GM18909 (cell line): ENCODE data around the gene CACNA2D2.
A peak's percentile ranks its signal among the peaks of the same experiment; 100 is the strongest.

Experiments used
- ATAC-seq: cut with Tn5 transposase; IDR thresholded peaks from one replicate; pipeline ENCODE4 v1.9.1; 2021; ENCODE audit warnings: mild to moderate bottlenecking; ENCODE audit not compliant: unreplicated experiment, poor library complexity

Gene CACNA2D2

DNA sequence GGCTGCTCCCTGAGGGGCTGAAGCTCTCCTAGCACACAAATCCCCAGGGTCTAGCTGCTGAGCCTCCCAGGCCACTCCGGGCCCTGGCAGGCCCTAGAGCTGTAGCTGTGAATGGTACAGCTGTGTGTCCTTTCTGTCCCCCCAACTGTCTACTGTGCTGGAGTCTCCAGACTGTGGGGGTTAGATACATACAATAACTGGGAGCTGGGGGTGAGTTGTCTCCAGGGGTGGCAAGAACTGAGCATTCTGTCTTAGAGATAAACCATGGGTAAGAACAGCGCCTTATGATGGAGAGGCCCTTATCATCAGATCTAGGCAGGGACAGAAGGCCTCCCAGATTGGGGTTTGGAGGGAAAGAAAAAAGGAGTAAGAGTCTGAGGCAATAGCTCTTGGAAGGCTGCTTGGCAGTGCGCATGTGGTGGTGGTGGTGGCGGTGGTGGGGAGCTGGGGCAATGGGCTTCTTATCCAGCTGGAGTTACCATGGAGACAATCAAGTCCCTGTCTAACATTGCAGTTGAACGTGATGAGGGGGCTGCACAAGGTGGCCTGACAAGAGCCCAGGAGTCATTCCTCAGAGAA, 149.2 kb downstream of the CACNA2D2 start:
- no peak for ATAC-seq

DNA sequence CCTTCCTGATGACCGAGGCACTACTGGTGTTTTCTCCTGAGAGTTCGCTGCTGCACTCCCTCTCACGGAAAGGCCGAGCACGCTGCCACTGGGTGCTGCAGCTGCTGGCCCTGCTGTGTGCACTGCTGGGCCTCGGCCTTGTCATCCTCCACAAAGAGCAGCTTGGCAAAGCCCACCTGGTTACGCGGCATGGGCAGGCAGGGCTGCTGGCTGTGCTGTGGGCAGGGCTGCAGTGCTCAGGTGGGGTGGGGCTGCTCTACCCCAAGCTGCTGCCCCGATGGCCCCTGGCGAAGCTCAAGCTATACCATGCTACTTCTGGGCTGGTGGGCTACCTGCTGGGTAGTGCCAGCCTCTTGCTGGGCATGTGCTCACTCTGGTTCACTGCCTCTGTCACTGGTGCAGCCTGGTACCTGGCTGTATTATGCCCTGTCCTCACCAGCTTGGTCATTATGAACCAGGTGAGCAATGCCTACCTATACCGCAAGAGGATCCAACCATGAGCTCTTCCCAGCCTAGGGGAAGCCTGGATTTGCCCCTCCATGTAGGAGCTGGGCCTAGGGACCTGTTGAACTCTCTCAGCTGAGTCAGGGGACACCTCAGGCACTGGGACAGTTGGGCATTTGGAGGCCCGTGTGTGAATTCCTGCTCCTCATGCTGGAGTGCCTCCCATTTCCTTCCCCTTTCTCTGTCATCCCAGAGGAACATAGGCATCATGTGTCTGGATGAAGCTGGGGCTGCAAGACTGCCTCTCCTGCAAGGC, 150.0 kb downstream of the CACNA2D2 start:
- no peak for ATAC-seq

DNA sequence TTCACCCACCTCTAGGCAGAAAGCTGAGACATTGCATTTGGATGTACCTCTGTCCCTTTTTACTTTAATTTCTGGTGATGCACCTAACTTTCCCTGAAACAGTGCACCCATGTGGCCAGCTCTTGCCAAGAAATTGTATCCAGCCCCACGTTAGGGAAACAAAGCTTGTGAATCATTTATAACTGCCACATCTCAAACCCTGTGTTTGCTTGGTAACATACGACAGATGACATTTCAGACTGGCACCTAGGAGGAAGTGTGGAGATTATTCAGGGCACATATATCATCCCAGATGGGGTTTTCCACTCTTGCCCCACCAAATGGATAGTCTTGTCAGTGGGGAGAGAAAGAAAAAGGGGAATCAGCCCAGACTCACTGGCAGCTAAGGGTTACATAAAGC, 150.7 kb downstream of the CACNA2D2 start:
- ATAC-seq = no peak

DNA sequence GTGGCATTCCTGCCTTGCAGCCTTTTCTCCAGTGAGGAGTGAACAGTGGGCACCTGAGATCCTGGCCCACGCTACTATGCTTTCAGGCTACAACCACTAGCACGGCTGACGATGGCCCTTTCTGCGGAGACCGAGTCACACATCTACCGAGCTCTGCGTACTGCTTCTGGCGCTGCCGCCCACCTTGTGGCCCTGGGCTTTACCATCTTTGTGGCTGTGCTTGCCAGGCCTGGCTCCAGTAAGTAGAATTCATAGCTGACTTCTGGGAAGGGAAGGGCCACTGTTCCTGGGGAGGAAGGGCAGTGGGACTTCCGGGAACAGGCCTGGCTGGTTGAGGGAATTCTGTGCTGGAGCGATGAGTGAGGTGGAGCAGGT, 152.1 kb downstream of the CACNA2D2 start:
- ATAC-seq = no peak

DNA sequence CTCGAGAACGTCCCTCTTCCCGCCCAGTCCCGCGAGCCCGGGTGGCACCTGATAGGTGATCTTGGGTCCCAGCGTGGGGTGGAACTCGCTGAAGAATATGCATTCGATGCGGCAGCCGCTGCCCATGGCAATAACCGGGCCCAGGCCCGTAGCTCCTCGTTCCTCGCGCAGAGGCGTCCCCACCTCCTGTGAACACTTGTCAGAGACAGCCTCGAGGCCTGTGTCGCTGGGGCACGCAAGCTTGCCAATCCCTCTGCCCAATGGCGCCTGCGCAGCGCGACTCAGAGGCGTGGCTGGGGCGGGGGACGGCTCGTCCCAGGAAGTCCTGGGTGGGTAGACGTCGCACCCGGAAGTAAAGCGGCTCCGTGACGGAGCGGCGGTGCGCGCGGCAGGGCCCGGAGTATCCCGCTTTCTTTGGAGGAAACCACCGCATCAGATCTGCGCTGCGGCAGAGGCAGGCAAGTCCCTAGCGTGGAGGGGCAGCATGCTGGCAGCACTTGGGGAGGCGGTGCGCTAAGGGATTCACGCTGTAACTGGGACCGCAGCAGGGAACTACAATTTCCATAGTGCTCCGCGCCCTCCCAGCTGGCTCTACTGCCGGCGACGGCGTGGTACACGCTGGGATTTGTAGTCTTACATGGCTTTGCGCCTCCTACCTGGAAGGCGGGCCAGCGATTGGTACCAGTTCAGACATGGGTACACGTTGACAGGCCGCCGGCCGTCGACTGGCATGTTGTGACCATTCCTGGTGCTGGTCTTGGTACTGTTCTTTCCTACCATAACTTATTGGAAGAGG, 152.7 kb downstream of the CACNA2D2 start, which contains the start of the genes CYB561D2 and NPRL2:
Gene CYB561D2 (plus strand): TSS at position 336 of the 796 bp plus-strand sequence. CDS start 572 bp downstream, outside the sequence.
Gene NPRL2 (minus strand): TSS at position 249 of the 796 bp plus-strand sequence. CDS start 123 bp downstream, at position 126.
- peak; percentile 84 for ATAC-seq

DNA sequence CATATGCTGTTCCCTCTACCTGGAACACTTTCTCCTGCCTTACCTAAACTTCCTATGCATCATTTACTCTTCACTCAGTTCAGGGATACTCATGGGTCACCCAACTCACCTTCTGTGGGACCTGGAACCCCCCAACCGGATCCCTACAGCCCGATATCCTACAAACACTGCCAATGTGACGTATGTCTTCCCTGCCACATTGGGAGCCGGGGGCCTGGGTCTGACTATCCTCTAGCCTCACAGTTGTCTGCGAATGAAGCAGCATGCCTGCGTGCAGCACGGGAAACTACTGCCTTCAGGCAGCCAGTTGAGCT, 153.3 kb downstream of the CACNA2D2 start:
- no peak for ATAC-seq

DNA sequence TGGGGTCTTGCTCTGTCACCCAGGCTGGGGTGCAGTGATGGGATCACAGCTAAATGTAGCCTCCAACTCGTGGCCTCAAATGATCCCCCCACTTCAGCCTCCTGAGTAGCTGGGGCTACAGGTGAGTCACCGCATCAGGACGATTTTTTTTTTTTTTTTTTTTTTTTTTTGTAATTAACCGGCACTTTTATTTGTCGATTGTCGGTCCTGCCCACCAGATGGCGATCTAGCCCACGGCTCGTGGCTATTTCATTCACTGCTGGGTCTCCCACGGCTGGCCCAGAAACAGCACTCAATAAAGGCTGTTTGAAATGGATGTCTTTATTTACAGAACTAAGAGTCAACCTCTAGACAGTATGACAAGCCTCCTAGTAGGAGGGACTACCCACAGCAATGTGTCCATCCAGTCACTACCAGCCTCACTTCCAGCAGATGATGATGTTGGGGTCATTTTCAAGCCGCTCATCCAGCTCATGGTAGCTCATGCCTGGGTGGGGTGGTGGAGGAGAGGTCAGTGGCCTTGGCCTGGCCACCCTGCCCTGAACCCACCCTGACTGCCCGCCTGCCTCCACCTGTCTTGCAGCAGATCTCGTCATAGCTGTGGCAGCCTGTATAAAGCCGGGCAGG, 156.1 kb downstream of the CACNA2D2 start:
- no peak for ATAC-seq

DNA sequence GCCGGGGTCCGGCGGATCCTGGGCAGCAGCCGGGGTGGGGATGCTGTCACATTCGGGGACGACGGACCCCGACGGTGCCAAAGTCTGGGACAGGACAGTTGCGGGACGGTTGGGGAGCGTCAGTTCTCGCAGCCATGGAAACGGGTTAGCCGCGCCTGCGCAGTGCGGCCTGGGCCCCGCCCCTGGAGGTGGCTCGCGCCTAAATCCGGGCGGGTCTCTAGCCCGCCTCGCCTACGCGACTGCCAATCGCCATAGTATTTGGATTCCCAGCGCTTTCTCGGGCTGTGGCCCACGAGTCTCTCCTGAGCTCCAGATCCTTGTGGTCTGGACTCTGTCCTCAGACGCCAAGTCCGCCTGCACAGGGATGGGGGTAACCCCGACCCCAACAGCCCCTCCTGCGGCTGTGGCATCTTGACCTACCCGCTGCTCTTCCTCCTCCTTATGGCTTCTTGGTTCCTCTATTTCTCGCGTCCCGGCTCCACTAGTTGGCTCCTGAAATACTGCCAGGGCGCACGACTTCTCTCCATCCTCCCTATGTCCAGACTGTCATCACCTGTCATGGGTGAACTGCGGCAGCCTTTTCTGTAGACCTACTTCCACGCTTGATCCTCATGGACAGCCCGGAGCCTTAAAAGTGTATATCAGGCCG, 157.7 kb downstream of the CACNA2D2 start, which contains the start of gene ZMYND10:
Gene ZMYND10 (minus strand): TSS at position 147 of the 649 bp plus-strand sequence. CDS start 153 bp downstream, outside the sequence.
- no peak for ATAC-seq

DNA sequence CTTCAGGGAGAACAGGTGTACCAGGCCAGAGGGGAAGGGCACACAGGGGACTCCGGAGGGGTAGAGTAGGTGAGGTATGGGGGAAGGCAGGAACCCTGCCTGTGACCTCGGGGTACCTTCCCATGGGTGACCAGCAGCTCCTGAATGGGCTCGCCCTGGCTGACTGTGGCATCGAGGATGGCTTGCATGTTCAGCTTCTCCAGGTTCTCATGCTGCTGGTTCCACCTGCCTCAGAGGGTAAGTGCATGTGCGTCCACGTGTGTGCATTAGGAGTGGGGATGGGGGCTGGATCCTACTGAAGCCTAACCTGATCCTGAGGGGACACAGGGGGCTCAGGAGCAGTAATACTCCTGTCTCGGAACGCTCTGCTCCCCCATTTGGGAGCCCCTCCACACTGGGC, 158.4 kb downstream of the CACNA2D2 start:
- ATAC-seq = no peak

DNA sequence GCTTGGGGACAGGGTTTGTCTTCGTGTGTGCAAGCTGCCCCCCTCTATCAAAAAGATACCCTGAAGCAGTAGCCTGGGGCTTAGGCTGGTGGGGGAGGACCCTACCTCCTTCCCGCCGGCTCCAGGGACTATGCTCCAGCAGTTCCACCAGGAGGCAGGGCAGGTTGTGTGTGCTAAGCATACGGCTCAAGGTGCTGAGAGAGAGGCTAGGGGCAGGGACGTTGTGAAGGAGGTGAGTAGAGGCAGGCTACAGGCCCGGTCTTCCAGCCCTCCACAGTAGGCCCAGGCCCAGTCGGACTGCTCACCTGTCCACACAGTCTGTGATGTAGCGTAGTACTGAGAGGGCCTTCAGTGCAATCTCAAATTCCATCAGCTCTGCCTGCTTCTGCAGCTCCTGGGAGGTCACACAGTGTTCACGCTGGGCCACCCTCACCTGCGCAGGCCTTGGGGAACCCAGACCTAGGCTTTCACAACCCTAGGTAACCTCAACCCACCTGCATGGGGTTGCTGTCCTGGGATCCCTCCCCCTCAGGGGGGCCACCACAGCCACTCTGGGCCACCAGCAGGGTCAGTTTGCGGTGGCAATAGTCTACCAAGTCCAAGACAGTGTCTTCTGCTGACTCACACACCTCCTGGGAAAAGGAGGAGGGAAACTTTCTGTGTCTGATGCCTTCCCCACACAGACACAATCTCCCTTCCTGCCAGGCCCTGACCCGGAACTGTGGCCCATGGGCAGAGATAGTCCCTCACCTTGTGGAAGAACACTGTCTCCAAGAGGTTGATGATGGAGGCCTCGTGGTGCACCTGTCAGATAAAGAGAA, 160.4 kb downstream of the CACNA2D2 start:
- no peak for ATAC-seq

DNA sequence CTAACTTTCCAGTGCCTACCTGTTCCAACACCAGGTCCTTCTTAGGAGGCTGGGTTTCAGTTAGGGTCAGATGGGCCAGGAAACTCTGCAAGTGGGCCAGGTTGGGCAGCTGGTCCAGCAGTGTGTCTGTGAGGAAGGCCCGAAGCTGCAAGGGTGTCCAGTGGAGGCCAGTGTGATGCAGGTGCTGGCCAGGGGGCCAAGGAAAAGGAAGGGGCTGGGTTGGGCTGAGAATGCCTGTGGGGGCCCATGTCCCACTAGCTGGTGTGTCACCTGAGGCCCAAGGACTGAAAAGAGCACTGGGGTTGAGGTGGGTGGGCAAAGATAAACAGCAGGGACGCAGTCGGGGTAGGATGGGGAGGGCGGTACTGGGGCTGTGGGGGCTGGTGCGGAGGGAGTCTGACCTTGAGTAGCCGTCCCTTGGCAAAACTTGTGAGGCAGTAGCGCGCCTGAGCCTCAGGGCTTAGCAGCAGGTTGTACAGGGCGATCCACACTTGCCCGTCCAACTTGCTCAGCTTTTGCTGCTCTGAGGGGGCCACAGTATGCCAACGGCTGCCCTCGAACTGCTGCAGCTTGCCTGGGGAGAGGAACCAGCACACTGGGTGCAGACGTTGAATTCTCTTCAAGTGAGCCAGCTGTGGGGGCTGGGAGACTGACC, 161.3 kb downstream of the CACNA2D2 start:
- ATAC-seq = no peak

DNA sequence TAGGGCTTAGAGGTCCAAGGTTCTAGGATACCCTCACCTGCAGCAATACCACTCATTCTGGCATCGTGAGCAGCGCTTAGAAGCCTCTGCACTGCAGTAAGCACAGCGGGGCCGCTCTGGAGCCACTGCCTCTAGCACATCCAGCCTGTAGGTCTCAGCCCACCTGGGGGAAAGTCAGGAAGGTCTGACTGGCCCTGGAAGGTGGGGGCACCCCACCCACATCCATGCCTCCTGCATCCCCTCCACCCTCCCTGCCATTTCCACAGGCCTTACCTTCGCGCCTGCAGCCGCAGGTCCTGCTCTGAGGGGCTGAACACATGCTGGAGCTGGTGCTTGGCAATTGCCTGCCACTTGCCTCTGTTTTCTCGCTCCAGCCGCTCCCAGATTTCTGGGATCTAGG, 161.9 kb downstream of the CACNA2D2 start:
- ATAC-seq = no peak

DNA sequence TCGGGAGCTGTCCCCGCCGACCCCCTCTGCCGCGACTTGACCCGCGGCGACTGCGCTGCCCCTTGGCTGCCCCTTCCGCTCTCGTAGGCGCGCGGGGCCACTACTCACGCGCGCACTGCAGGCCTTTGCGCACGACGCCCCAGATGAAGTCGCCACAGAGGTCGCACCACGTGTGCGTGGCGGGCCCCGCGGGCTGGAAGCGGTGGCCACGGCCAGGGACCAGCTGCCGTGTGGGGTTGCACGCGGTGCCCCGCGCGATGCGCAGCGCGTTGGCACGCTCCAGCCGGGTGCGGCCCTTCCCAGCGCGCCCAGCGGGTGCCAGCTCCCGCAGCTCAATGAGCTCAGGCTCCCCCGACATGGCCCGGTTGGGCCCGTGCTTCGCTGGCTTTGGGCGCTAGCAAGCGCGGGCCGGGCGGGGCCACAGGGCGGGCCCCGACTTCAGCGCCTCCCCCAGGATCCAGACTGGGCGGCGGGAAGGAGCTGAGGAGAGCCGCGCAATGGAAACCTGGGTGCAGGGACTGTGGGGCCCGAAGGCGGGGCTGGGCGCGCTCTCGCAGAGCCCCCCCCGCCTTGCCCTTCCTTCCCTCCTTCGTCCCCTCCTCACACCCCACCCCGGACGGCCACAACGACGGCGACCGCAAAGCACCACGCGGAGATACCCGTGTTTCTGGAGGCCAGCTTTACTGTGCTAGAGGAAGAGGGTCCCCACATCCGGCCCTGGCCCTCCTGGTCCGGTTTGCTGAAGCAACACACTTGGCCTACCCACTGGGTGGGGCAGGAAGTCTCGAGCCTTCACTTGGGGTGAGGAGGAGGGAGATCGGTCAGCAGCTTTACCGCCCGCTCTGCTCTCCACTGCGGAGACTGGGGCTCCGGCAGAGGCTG, 162.7 kb downstream of the CACNA2D2 start, which contains the start of gene RASSF1:
Gene RASSF1 (minus strand): TSS at position 389 of the 882 bp plus-strand sequence. CDS start 31 bp downstream, at position 358.
- ATAC-seq = peak; percentile 20

DNA sequence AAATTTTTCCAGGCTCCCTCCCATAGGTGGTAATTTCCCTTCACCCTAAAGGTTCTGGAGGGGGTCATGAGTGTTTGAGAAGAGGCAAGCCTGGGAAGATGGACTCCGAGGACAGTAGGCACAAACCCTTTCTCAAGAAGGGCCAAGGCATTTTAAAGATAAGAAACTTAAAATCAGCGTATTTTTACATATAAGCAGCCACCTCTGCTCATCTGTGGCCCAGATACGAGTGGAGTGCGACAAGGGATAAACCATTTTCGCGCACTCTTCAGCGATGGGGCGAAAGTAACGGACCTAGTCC, 163.3 kb downstream of the CACNA2D2 start:
- ATAC-seq = no peak

DNA sequence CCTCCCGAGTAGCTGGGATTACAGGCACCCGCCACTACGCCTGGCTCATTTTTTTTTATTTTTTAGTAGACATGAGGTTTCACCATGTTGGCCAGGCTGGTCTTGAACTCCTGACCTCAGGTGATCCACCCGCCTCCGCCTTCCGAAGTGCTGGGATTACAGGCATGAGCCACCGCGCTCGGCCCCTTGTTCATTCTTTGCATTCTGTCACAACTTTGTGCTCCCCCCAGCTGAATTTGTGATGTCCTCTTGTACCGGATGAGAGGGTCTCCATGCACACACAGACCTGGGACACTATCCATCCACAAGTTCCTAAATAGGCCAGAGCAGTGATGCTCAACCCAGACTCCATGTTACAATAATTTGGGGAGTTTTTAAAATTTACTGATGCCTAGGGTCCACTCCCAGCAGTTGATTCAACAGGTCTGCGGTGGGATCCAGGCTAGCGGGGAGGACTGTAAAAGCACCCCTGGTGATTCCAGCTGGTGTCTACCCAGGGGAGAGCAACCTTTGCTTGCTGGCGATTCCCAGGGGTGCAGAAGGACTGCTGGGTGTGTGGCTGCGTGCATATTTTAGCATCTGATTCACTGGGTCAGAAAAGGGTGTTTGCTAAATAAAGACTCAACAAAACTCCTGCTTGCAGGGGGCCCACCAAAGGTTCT, 163.8 kb downstream of the CACNA2D2 start:
- no peak for ATAC-seq

DNA sequence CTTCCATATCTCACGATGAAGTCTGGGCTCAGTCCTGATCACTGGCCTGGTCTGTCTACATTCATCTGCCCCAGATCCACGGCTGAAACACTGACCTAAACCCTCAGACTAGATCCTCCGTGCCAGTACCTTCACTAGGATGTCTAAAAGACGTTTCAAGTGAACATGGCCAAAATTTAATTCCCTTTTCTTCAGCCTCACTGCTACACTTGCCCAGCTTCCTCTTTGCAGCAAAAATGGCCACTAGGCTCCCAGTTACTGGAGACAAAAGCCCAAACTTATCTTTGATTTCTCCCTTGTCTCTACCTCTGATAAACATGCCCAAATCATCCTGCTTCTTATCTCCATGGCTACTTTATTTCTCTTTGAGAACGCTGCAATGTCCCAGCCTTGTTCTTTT, 164.5 kb downstream of the CACNA2D2 start:
- ATAC-seq = no peak

DNA sequence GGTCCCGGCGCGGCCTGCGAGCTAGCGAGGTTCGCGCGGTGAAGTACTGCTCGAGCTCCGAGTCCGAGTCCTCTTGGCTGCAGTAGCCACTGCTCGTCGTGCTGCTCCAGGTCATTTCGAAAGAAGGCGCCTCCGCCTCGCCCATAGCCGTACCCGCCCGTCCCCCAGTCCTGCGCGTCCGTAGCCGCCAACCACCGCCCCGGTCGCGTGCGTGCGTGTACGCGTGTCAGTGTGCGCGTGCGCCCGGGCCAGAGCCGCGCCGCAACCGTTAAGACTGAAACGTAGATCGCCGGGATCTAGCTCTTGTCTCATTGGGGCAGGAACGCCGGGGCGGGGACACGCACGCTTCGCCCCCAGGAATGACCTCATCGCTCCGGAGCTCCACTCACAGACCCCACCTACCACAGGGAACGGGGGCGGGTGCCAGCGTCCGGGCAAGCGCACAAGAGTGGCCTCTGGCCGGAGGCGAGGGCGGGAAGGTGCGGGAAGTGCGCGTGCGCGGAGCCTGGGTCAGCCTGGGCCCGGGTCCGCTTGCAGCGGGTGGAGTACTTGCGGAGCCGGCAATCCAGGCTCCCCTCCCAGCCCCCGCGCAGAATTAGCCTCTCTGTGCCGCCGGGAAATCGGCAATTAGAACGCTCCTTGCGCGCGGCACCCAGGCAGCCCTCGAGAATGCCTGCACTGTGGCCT, 166.1 kb downstream of the CACNA2D2 start:
- ATAC-seq = peak; percentile 74
